Heart left ventricle (tissue), 13 donors: ENCODE measurements around the gene LIPE.

Experiments used
- POLR2A ChIP-seq, 2 donors: fragments of 450-650 bp; IDR thresholded peaks; one replicate each; pipeline ENCODE4 v1.6.1; 2017; ENCODE audit warnings: antibody characterized with exemption in 2 of 2, mild to moderate bottlenecking in 2 of 2, moderate library complexity in 2 of 2
- TF ChIP-seq, protein P1 (sequence below), 12 donors: fragments of 200-600 bp; sonication (generic) in 4 of 12; IDR thresholded peaks; one replicate each; pipeline versions ENCODE4 v1.5.0 to v1.8.0; 2018 to 2022; ENCODE audit warnings: antibody characterized with exemption in 12 of 12, mild to moderate bottlenecking in 5 of 12
- donor health status: ischemic (EF 13 %, LVEDD 7.1; RV severe dilation, severe dysfunction).
- donor health status: DM: no; HTN: yes; CAD: no.
- donor health status: DM: no; HTN: no; CAD: no.
- donor health status: ischemic (EF 25% LVEDD 6.9; RV normal size, moderate dysfunction).
- donor health status: ischemic (EF 25% LVEDD 5.7; RV mildly dilated, moderate dysfunction).
- donor health status: ischemic (EF 35%, LVEDD 5.7; RV mildly dilated, moderate dysfunction).
- donor health status: nonischemic (EF 11% LVEDD 7.7; RV severe dilation, severe dysfunction).
- donor health status: DM: yes; HTN: yes; CAD: no.
- donor health status: PGD.
- donor health status: ischemic (EF 29% LVEDD 5.4; RV normal size, mild dysfunction).
- donor health status: nonischemic (EF 23%, LVEDD 6.1; RV moderate dilation, normal function).

GRCh38 chr19:42356686-42357085, 70.5 kb downstream of the LIPE start:
- TF ChIP-seq, protein P1, sequence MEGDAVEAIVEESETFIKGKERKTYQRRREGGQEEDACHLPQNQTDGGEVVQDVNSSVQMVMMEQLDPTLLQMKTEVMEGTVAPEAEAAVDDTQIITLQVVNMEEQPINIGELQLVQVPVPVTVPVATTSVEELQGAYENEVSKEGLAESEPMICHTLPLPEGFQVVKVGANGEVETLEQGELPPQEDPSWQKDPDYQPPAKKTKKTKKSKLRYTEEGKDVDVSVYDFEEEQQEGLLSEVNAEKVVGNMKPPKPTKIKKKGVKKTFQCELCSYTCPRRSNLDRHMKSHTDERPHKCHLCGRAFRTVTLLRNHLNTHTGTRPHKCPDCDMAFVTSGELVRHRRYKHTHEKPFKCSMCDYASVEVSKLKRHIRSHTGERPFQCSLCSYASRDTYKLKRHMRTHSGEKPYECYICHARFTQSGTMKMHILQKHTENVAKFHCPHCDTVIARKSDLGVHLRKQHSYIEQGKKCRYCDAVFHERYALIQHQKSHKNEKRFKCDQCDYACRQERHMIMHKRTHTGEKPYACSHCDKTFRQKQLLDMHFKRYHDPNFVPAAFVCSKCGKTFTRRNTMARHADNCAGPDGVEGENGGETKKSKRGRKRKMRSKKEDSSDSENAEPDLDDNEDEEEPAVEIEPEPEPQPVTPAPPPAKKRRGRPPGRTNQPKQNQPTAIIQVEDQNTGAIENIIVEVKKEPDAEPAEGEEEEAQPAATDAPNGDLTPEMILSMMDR (IDR thresholded peaks at IDR 0.05), result no peak
- TF ChIP-seq POLR2A (IDR thresholded peaks at IDR 0.05), result no peak
